K562 (cell line): Measurements from ENCODE around the gene ZNF474. TPM values are rescaled to one million over a fixed set of nuclear protein-coding genes. Genes with fewer than 3 reads are reported as not detected.

Experiments used
- CEBPG ChIP-seq, 3 experiments: fragments of 200-800 bp in 1 of 3; sonication (Bioruptor generic) in 1 of 3; sonication (generic) in 1 of 3; formaldehyde crosslinking in 1 of 3; IDR thresholded peaks in 2 of 3; conservative IDR thresholded peaks in 1 of 3; 2 replicates each; pipeline versions ENCODE4 v1.6.1 to v1.8.0; 2016 to 2022; ENCODE audit warnings: missing compliant biosample characterization in 2 of 3, missing genetic modification characterization in 2 of 3, mild to moderate bottlenecking in 1 of 3, missing genetic modification reagents in 1 of 3
- ELF2 ChIP-seq: fragments of 250-450 bp; sonication (Bioruptor Pico); IDR thresholded peaks from 2 replicates; pipeline ENCODE4 v1.5.0; 2021; ENCODE audit warnings: mild to moderate bottlenecking
- HNRNPK ChIP-seq: fragments of 200-400 bp; formaldehyde crosslinking; IDR thresholded peaks from one replicate; pipeline ENCODE4 v1.6.1; 2018; ENCODE audit warnings: mild to moderate bottlenecking, low read depth, low read length; ENCODE audit not compliant: poor library complexity, severe bottlenecking
- KDM5B ChIP-seq: fragments of 200-600 bp; sonication (generic); IDR thresholded peaks from 2 replicates; pipeline ENCODE4 v1.6.1; 2012; ENCODE audit warnings: low read depth, mild to moderate bottlenecking, moderate library complexity, low read length, control low read depth, inconsistent platforms; ENCODE audit not compliant: insufficient replicate concordance
- KLF1 ChIP-seq: fragments of 450-650 bp; IDR thresholded peaks from 2 replicates; pipeline ENCODE4 v1.6.1; 2016; ENCODE audit warnings: missing genetic modification characterization, missing compliant biosample characterization
- LCOR ChIP-seq: sonication (generic); formaldehyde crosslinking; IDR thresholded peaks from 2 replicates; pipeline ENCODE4 v1.8.0; 2022; ENCODE audit warnings: mild to moderate bottlenecking, missing genetic modification reagents
- ZNF75A ChIP-seq: fragments of 450-650 bp; formaldehyde crosslinking; IDR thresholded peaks from 2 replicates; pipeline ENCODE4 v1.4.0; 2020; ENCODE audit warnings: mild to moderate bottlenecking
- polyA plus RNA-seq, 8 experiments: library from polyadenylated mRNA; depleted of rRNA in 4 of 8; stranded (reverse) in 5 of 8; unstranded in 3 of 8; fragments of >200 nt; fragmentation: Nextera tagmentation in 2 of 8; fragmentation: Illumina TruSeq in 1 of 8; extraction: Ambion mirVana in 2 of 8; extraction: Trizol in 1 of 8; gene quantifications; 2 replicates each; pipeline versions ENCODE4 v1.2.1 to v1.2.3, GENCODE V29; 2011 to 2014; ENCODE audit warnings: inconsistent platforms in 1 of 8, missing spikeins in 1 of 8
- total RNA-seq, 7 experiments: library from RNA; depleted of rRNA in 6 of 7; stranded (reverse); fragments of >200 nt in 6 of 7; fragmentation: Illumina TruSeq in 2 of 7; extraction: Trizol in 2 of 7; gene quantifications; 2 replicates each; pipeline versions ENCODE4 v1.2.1 to v1.2.3, GENCODE V29; 2011 to 2021; ENCODE audit warnings: low replicate concordance in 1 of 7
- TF ChIP-seq, protein P1 (sequence below): fragments of 250-450 bp; sonication (Bioruptor Pico); IDR thresholded peaks from 2 replicates; pipeline ENCODE4 v1.8.0; 2022; ENCODE audit warnings: moderate library complexity, mild to moderate bottlenecking, inconsistent platforms
- TF ChIP-seq, protein P2 (sequence below): fragments of 250-450 bp; sonication (Bioruptor Pico); IDR thresholded peaks from 2 replicates; pipeline ENCODE4 v1.4.0; 2020; ENCODE audit warnings: mild to moderate bottlenecking

The ZNF474 gene
- total and polyA plus RNA-seq, 9 of the 15 experiments (the other 6 are each of a cell fraction or from before 2014, with no cell fraction given) = 0.16 to 0.62 (median 0.39) TPM

DNA sequence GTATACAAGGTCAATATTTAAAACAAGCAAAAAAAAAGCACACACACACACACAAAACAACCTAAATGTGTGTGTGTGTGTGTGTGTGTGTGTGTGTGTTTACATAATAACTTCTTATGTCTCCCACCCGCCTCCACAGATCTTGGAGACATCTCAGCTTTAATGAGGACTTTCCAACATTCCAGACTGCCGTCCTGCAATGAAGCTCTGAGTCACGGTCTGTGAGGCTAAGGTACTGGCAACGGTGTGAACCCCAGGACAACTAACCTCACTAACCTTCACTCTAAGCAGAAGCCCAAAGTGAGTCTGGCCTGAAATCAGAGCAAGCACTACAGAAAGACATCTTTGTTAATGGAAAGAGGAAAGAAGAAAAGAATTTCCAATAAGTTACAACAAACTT, 22.3 kb downstream of the ZNF474 start (continued):
- TF ChIP-seq, protein P1, sequence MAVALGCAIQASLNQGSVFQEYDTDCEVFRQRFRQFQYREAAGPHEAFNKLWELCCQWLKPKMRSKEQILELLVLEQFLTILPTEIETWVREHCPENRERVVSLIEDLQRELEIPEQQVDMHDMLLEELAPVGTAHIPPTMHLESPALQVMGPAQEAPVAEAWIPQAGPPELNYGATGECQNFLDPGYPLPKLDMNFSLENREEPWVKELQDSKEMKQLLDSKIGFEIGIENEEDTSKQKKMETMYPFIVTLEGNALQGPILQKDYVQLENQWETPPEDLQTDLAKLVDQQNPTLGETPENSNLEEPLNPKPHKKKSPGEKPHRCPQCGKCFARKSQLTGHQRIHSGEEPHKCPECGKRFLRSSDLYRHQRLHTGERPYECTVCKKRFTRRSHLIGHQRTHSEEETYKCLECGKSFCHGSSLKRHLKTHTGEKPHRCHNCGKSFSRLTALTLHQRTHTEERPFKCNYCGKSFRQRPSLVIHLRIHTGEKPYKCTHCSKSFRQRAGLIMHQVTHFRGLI (CRISPR knock-in tag) = no peak
- TF ChIP-seq HNRNPK (no peak), LCOR (no peak), KDM5B (no peak), ELF2 (CRISPR knock-in tag) (no peak), KLF1 (tag) (no peak), ZNF75A (CRISPR knock-in tag) (no peak), CEBPG (CRISPR knock-in tag; IDR thresholded peaks at IDR 0.05) (no peak), CEBPG (tag; conservative IDR thresholded peaks at IDR 0.05 in 1 of 2, IDR thresholded peaks at IDR 0.05 in 1 of 2) (no peak)
- TF ChIP-seq, protein P2, sequence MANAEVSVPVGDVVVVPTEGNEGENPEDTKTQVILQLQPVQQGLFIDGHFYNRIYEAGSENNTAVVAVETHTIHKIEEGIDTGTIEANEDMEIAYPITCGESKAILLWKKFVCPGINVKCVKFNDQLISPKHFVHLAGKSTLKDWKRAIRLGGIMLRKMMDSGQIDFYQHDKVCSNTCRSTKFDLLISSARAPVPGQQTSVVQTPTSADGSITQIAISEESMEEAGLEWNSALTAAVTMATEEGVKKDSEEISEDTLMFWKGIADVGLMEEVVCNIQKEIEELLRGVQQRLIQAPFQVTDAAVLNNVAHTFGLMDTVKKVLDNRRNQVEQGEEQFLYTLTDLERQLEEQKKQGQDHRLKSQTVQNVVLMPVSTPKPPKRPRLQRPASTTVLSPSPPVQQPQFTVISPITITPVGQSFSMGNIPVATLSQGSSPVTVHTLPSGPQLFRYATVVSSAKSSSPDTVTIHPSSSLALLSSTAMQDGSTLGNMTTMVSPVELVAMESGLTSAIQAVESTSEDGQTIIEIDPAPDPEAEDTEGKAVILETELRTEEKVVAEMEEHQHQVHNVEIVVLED (CRISPR knock-in tag) = no peak
